ENCODE data around the gene PCDHB13.

PCDHB13 gene

GRCh38 chr5:141260458-141261237, 46.9 kb downstream of the PCDHB13 start:
- DNase-seq = no peak

DNA sequence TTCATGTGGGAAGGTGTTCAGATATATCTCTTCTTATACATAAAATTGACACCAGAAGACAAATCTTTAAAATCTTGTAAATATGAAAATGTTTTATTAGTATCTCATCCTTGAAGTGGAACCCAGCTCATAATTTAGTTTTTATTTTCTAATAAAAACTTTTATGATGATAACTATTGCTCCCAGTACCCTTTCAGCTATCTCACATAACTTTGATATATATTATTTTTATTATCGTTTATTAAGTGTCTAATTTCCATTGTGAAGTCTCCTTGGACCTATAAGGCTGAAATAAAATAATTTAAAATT, 47.5 kb downstream of the PCDHB13 start:
- DNase-seq = no peak

Measured in nucleus accumbens (tissue), 56 donors.